ENCODE data around the gene TBXT. TPM values are rescaled to one million over a fixed set of nuclear protein-coding genes. Genes with fewer than 3 reads are reported as not detected.
A peak's percentile ranks its signal among the peaks of the same experiment; 100 is the strongest.

Gene TBXT
- total and polyA plus RNA-seq, 3 donors from 2014 or later: 0.24 to 1.2 (median 0.26) TPM

DNA sequence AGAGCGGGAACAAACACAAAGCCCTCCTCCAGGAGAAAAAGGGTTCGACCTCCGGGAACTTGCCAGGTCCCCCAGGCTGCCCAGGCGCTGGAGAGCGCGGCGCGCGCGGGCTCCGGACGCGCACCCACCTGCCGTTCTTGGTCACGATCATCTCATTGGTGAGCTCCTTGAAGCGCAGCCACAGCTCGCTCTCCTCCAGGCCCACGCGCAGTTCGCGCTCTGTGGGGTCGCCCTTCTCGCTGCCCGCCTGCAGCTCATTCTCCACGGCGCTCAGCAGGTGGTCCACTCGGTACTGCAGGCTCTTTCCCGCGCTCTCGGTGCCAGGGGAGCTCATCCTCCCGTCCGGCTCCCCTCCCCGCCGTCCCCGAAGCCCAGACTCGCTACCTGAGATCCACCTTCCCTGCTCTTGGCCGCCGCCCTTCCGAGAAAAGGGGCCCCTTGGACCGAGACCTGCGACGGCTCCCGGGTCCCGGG is 356 bp downstream of the TBXT start:
- intact Hi-C loops (cut with DNase I; ENCODE audit: low total_unique reads): no loop called here
- WGBS, 2 donors: 0 to 1% methylated on average over 26 to 43 of the region's 44 CpGs
- no peak for TF ChIP-seq POLR2A (IDR thresholded peaks at IDR 0.05)
- TF ChIP-seq, protein P1, sequence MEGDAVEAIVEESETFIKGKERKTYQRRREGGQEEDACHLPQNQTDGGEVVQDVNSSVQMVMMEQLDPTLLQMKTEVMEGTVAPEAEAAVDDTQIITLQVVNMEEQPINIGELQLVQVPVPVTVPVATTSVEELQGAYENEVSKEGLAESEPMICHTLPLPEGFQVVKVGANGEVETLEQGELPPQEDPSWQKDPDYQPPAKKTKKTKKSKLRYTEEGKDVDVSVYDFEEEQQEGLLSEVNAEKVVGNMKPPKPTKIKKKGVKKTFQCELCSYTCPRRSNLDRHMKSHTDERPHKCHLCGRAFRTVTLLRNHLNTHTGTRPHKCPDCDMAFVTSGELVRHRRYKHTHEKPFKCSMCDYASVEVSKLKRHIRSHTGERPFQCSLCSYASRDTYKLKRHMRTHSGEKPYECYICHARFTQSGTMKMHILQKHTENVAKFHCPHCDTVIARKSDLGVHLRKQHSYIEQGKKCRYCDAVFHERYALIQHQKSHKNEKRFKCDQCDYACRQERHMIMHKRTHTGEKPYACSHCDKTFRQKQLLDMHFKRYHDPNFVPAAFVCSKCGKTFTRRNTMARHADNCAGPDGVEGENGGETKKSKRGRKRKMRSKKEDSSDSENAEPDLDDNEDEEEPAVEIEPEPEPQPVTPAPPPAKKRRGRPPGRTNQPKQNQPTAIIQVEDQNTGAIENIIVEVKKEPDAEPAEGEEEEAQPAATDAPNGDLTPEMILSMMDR (IDR thresholded peaks at IDR 0.05): no peak
- H3K27me3 ChIP-seq: no peaks in the 10 kb centered on the region
- H3K27ac ChIP-seq: no peak overlapping the region
- DNase-seq: no peak
- no peaks in the 10 kb centered on the region for H3K9me3 ChIP-seq
- H3K4me3 ChIP-seq: peak overlapping the region in 1 of 2 donors; percentile 22
- peaks cover 12% of the 10 kb centered on the region for H3K4me1 ChIP-seq
- no peaks in the 10 kb centered on the region for H3K36me3 ChIP-seq (ENCODE audit: low read depth, missing control alignments)

DNA sequence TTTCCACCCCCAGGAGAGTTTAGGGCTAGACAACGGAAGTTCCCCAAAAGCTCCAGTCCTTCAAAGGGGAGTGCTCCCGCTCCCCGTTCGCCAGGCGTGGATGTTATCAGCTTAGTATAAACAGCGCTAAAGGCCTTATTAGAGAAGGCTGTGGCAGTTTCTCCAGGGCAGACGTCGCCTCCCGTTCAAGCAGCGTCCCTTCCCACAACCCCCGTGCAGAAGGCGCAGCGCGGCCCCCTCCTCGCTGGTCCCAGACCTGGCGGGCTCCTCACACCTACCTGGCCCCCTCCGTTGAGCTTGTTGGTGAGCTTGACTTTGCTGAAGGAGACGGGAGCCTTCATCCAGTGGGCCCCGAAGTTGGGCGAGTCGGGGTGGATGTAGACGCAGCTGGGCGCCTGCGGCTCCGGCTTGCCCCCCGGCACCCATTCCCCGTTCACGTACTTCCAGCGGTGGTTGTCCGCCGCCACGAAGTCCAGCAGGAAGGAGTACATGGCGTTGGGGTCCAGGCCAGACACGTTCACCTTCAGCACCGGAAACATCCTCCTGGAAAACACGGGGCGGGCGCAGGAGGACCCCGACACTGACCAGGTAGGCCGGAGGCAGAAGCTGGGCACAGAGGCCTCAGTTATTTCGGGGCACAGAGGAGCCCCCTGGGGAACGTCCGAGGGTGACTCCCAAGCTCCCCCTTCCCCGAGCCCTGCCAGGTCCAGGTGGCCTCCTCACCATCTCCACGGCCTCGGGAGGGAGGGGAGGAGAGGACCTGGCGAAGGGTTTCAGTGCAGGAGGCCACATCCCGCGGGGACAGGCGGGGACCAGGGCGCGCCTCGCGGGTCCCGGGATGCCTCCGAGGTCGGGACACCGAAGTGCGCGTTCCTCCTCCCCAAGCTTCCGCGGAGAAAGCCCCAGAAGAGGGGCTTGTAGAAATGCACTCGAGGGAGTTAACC is 1.1 kb downstream of the TBXT start:
- no peak for DNase-seq
- intact Hi-C loops (cut with DNase I; ENCODE audit: low total_unique reads): no loop called here
- H3K27me3 ChIP-seq: no peaks in the 10 kb centered on the region

DNA sequence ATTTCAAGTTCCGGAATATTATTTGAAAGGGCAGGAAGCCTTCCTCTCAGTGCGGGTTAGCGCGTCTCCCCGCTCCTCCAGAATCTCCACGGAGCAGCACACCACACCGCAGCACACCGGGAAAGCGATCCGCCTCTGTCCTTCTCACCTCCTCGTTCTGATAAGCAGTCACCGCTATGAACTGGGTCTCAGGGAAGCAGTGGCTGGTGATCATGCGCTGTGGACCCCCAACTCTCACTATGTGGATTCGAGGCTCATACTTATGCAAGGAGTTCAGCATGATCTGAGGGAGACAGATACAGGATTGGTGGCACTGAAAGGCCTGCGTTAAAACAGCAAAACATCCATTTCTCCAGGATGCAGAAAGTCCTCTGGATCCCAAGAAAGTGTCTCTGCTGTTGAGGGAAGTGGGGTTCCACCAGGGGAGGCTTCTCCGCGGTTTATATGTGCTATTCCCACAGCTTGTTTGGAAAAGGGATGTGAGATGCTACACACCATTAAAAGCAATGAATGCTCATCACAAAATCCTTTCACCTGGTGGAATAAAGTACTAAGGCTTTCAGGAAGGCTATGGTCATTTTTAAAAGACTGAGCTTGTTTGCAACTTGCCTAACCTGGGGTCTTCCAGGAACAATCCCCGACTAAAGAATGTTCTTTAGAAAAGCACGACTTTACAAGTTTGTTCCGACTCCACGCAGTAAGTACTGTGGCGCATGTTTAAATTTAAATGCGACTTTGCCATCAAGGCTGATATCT is 1.9 kb downstream of the TBXT start:
- Histone ChIP-seq H3K9me3 (no peaks in the 10 kb centered on the region), H3K36me3 (ENCODE audit: low read depth, missing control alignments) (no peaks in the 10 kb centered on the region), H3K27ac (no peak overlapping the region), H3K4me3 (no peak overlapping the region), H3K27me3 (no peaks in the 10 kb centered on the region), H3K4me1 (peaks cover 12% of the 10 kb centered on the region)
- no peak for TF ChIP-seq POLR2A (IDR thresholded peaks at IDR 0.05)
- TF ChIP-seq, protein P1 (IDR thresholded peaks at IDR 0.05): no peak
- intact Hi-C loops (cut with DNase I; ENCODE audit: low total_unique reads): no loop called here
- no peak for DNase-seq
- WGBS, 2 donors: 3 to 5% methylated on average over 23 of the region's 23 CpGs

More for the DNA sequence above, 1.1 kb downstream of the TBXT start:
- H3K4me1 ChIP-seq: peaks cover 12% of the 10 kb centered on the region
- no peaks in the 10 kb centered on the region for H3K36me3 ChIP-seq (ENCODE audit: low read depth, missing control alignments)
- H3K27ac ChIP-seq: no peak overlapping the region
- H3K4me3 ChIP-seq: peak overlapping the region in 1 of 2 donors; percentile 22
- 0 to 2% methylated on average over 6 to 59 of the region's 63 CpGs for WGBS, 2 donors
- no peaks in the 10 kb centered on the region for H3K9me3 ChIP-seq
- TF ChIP-seq, protein P1 (IDR thresholded peaks at IDR 0.05): no peak

DNA sequence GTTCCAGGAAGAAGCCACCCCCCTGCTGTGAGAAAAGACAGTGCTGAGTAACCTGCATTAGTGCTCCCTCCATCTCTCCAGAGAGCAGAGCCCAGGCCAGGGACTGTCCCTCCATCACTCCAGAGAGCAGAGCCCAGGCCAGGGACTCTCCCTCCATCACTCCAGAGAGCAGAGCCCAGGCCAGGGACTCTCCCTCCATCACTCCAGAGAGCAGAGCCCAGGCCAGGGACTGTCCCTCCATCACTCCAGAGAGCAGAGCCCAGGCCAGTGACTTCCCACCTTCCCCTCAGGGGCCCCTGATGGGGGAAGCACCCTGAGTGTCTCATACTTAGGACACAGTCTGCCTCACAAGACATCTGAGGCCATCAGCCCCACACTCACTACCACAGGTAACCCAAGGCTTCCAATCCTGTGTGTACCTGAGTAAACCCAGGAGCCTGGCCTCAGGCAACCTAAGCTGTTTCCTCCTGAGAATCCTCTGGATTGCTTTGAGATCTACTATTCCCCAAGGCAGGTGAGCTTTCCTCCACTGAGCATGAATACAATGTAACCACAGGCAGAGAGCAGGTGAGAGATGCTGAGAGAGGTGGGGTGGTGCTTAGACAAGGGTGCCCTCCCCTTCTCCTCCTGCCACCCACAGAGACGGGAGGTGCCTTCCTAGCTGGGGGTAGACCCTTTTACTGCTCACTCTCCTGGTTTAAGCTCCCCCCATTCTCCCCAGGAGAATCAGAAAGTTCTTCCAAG is 4.9 kb downstream of the TBXT start:
- intact Hi-C loops (cut with DNase I; ENCODE audit: low total_unique reads): no loop called here
- no peaks in the 10 kb centered on the region for H3K27me3 ChIP-seq
- 60 to 64% methylated on average over 1 of the region's 1 CpG for WGBS, 2 donors

More for the DNA sequence above, 4.9 kb downstream of the TBXT start:
- no peak overlapping the region for H3K27ac ChIP-seq
- H3K4me1 ChIP-seq: peaks cover 3% of the 10 kb centered on the region
- no peak for DNase-seq
- TF ChIP-seq, protein P1 (IDR thresholded peaks at IDR 0.05): no peak
- TF ChIP-seq POLR2A (IDR thresholded peaks at IDR 0.05): no peak
- H3K4me3 ChIP-seq: no peak overlapping the region
- no peaks in the 10 kb centered on the region for H3K9me3 ChIP-seq
- H3K36me3 ChIP-seq (ENCODE audit: low read depth, missing control alignments): no peaks in the 10 kb centered on the region

Data from testis (tissue), 3 donors.